HT1080 (cell line): Measurements from ENCODE around the gene TPO. TPM values are rescaled to one million over a fixed set of nuclear protein-coding genes. Genes with fewer than 3 reads are reported as not detected.
A peak's percentile ranks its signal among the peaks of the same experiment; 100 is the strongest.
"Not testable (repeated sequence)": the region's sequence is repeated elsewhere in the genome, so short reads cannot be mapped to it uniquely, and the experiment has no call there.

Experiments used
- DNase-seq: peaks from one replicate; pipeline ENCODE4 v3.0.0-alpha.2; 2015; ENCODE audit warnings: low read depth
- polyA plus RNA-seq, 2 experiments: library from polyadenylated mRNA; depleted of rRNA; stranded (reverse); fragments of >200 nt; gene quantifications; 2 replicates each; pipeline ENCODE4 v1.2.3, GENCODE V29; 2015
- total RNA-seq: library from RNA; depleted of rRNA; stranded (reverse); fragments of >200 nt; shearing (Covaris generic); gene quantifications from 2 replicates; pipeline ENCODE4 v1.2.3, GENCODE V29; 2014; rRNA removed

Gene TPO
- total RNA-seq = 0.27 and 0.43 TPM in 2 replicates
- polyA plus RNA-seq (2015; cell fraction: cytosol; rRNA removed) = 4.0 and 4.5 TPM in 2 replicates
- 1.3 and 2.4 TPM in 2 replicates for polyA plus RNA-seq (2015; cell fraction: nucleus; rRNA removed)

- DNase-seq = no peak
Observed at GRCh38 chr2:1413156-1413710, at the start of gene TPO. TSS of gene TPO (plus strand) at chr2:1413463. CDS start at chr2:1414409, 946 bp downstream.

- no peak for DNase-seq
Observed at GRCh38 chr2:1366546-1367134, 46.6 kb upstream of the TPO start.

GRCh38 chr2:1367601-1368000 is 45.7 kb upstream of the TPO start:
- no peak for DNase-seq

- DNase-seq = no peak
Observed at GRCh38 chr2:1369905-1370304, 43.4 kb upstream of the TPO start.

GRCh38 chr2:1370461-1370860 is 42.8 kb upstream of the TPO start:
- DNase-seq = no peak

- DNase-seq = no peak
Observed at GRCh38 chr2:1371082-1371481, 42.2 kb upstream of the TPO start.

GRCh38 chr2:1373830-1374229 is 39.4 kb upstream of the TPO start:
- DNase-seq = no peak

GRCh38 chr2:1374287-1374686 is 39.0 kb upstream of the TPO start:
- DNase-seq = no peak

GRCh38 chr2:1375794-1376193 is 37.5 kb upstream of the TPO start:
- no peak for DNase-seq

- DNase-seq = no peak
Observed at GRCh38 chr2:1377473-1377872, 35.8 kb upstream of the TPO start.

GRCh38 chr2:1378456-1379150 is 34.7 kb upstream of the TPO start:
- no peak for DNase-seq

GRCh38 chr2:1381644-1382043 is 31.6 kb upstream of the TPO start:
- no peak for DNase-seq

GRCh38 chr2:1387954-1388725 is 25.1 kb upstream of the TPO start:
- not testable (repeated sequence) for DNase-seq

- not testable (repeated sequence) for DNase-seq
Observed at GRCh38 chr2:1390118-1390517, 23.1 kb upstream of the TPO start.

GRCh38 chr2:1393321-1393720 is 19.9 kb upstream of the TPO start:
- DNase-seq = no peak

- peak; percentile 2 for DNase-seq
Observed at GRCh38 chr2:1394709-1395408, 18.4 kb upstream of the TPO start.

- no peak for DNase-seq
Observed at GRCh38 chr2:1397350-1397749, 15.9 kb upstream of the TPO start.

- no peak for DNase-seq
Observed at GRCh38 chr2:1398191-1398590, 15.1 kb upstream of the TPO start.

- DNase-seq = no peak
Observed at GRCh38 chr2:1400943-1401735, 12.1 kb upstream of the TPO start.

GRCh38 chr2:1402064-1402463 is 11.2 kb upstream of the TPO start:
- no peak for DNase-seq
